ENCODE results near the gene OLA1.

GRCh38 chr2:174122185-174122584 lies 126.1 kb downstream of the OLA1 start:
- TF ChIP-seq, protein P1, sequence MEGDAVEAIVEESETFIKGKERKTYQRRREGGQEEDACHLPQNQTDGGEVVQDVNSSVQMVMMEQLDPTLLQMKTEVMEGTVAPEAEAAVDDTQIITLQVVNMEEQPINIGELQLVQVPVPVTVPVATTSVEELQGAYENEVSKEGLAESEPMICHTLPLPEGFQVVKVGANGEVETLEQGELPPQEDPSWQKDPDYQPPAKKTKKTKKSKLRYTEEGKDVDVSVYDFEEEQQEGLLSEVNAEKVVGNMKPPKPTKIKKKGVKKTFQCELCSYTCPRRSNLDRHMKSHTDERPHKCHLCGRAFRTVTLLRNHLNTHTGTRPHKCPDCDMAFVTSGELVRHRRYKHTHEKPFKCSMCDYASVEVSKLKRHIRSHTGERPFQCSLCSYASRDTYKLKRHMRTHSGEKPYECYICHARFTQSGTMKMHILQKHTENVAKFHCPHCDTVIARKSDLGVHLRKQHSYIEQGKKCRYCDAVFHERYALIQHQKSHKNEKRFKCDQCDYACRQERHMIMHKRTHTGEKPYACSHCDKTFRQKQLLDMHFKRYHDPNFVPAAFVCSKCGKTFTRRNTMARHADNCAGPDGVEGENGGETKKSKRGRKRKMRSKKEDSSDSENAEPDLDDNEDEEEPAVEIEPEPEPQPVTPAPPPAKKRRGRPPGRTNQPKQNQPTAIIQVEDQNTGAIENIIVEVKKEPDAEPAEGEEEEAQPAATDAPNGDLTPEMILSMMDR (IDR thresholded peaks at IDR 0.05) = no peak
- no peak for TF ChIP-seq POLR2AphosphoS5 (IDR thresholded peaks at IDR 0.05)

All from breast epithelium (tissue), 3 donors.